Upper lobe of left lung (tissue), 4 donors: ENCODE measurements around the gene C16orf86.

ENCODE experiments used
- POLR2A ChIP-seq, 4 donors: fragments of 450-650 bp; IDR thresholded peaks; one replicate each; pipeline ENCODE4 v1.5.1; 2016 to 2017; ENCODE audit warnings: antibody characterized with exemption in 4 of 4, mild to moderate bottlenecking in 2 of 4
- POLR2AphosphoS5 ChIP-seq, 2 donors: sonication (generic); formaldehyde crosslinking; IDR thresholded peaks; one replicate each; pipeline ENCODE4 v1.5.1; 2017; ENCODE audit warnings: antibody characterized with exemption in 2 of 2
- TF ChIP-seq, protein P1 (sequence below), 6 experiments: fragments of 450-650 bp in 4 of 6; fragments of 200-600 bp in 2 of 6; sonication (generic) in 2 of 6; IDR thresholded peaks; one replicate each; pipeline ENCODE4 v1.5.1; 2016 to 2019; ENCODE audit warnings: antibody characterized with exemption in 6 of 6

DNA sequence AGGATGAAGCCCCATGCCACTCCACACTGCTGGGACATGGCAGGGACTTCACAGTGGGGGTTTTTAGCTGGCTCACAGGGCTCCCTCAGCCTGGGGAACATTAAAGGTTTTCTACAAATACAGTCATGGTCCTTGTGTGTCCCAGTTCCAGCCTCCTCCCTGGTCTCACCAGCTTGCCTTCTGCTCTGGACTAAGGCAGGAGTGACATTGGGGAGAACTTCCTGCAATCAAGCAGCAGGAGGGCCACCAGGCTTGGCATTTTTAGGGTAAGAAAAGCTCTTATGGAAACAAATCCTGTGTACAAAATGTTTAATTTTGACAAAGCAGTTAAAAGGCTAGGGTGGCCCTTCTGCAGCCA is 4.0 kb upstream of the C16orf86 start:
- TF ChIP-seq POLR2AphosphoS5 (IDR thresholded peaks at IDR 0.05): no peak
- TF ChIP-seq, protein P1, sequence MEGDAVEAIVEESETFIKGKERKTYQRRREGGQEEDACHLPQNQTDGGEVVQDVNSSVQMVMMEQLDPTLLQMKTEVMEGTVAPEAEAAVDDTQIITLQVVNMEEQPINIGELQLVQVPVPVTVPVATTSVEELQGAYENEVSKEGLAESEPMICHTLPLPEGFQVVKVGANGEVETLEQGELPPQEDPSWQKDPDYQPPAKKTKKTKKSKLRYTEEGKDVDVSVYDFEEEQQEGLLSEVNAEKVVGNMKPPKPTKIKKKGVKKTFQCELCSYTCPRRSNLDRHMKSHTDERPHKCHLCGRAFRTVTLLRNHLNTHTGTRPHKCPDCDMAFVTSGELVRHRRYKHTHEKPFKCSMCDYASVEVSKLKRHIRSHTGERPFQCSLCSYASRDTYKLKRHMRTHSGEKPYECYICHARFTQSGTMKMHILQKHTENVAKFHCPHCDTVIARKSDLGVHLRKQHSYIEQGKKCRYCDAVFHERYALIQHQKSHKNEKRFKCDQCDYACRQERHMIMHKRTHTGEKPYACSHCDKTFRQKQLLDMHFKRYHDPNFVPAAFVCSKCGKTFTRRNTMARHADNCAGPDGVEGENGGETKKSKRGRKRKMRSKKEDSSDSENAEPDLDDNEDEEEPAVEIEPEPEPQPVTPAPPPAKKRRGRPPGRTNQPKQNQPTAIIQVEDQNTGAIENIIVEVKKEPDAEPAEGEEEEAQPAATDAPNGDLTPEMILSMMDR (IDR thresholded peaks at IDR 0.05): no peak
- TF ChIP-seq POLR2A (IDR thresholded peaks at IDR 0.05): no peak
